GM12873 (cell line): ENCODE results near the gene OPN3.

Experiments used
- TF ChIP-seq, protein P1 (sequence below): IDR thresholded peaks from 2 replicates; pipeline ENCODE4 v1.5.1; 2012; ENCODE audit warnings: low read depth, mild to moderate bottlenecking, moderate library complexity, low read length, control low read depth; ENCODE audit not compliant: insufficient read depth; ENCODE audit errors: missing control alignments

The OPN3 gene

DNA sequence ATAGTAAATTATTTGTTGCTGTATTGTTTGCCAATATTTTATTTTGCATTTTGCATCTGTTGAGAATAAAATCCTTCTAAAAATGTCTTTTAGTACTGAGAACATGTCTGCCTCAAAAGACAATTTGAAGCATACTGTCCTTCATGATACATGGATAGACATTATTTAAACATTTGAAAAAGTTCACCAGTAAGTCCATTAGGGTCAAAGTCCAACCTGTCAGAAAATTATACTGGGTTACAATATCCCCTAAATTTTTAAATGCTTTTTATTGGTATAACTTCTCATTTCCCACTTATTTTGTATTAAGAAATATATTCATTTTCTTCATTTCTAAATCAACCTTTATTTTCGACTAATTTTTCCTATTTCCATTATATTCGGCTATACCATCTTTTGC, 9.3 kb downstream of the OPN3 start:
- TF ChIP-seq, protein P1, sequence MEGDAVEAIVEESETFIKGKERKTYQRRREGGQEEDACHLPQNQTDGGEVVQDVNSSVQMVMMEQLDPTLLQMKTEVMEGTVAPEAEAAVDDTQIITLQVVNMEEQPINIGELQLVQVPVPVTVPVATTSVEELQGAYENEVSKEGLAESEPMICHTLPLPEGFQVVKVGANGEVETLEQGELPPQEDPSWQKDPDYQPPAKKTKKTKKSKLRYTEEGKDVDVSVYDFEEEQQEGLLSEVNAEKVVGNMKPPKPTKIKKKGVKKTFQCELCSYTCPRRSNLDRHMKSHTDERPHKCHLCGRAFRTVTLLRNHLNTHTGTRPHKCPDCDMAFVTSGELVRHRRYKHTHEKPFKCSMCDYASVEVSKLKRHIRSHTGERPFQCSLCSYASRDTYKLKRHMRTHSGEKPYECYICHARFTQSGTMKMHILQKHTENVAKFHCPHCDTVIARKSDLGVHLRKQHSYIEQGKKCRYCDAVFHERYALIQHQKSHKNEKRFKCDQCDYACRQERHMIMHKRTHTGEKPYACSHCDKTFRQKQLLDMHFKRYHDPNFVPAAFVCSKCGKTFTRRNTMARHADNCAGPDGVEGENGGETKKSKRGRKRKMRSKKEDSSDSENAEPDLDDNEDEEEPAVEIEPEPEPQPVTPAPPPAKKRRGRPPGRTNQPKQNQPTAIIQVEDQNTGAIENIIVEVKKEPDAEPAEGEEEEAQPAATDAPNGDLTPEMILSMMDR, result no peak

DNA sequence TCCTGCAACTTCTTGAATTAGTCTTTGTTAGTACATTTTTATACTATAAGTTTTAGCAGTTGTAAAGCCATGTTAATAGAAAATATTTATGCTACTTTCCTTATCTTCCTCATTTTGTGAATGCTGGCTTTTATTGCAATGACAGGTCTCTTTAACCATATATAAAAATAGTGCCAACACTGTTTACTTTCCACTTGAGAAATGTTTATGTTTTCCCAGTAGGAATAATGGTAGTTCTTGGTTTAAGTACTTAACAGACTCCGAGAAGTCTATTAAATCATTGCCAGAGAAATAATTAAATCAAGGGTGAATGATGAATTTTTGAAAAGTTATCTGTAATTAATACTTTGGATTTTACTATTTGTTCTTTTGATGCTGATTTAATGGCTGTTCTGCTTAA, 9.7 kb downstream of the OPN3 start:
- TF ChIP-seq, protein P1, result no peak

DNA sequence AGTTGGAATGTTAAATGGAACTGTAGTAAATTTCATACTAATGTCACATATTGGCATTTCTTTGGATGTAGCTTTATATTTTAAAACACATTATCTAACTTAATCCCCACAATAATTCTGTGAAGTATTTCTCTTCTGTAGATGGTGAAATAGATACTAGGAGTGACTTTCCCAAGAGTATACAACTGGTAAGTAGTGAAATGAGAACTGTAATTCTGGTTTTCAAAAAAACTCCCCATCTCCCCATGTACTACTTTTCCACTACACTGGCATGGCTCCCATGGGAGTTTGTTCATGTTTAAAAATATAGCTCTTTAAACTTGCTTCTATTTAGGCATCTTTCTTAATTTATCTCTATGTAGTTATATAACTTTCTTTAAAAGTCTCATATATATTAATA, 10.2 kb downstream of the OPN3 start:
- TF ChIP-seq, protein P1, result no peak

DNA sequence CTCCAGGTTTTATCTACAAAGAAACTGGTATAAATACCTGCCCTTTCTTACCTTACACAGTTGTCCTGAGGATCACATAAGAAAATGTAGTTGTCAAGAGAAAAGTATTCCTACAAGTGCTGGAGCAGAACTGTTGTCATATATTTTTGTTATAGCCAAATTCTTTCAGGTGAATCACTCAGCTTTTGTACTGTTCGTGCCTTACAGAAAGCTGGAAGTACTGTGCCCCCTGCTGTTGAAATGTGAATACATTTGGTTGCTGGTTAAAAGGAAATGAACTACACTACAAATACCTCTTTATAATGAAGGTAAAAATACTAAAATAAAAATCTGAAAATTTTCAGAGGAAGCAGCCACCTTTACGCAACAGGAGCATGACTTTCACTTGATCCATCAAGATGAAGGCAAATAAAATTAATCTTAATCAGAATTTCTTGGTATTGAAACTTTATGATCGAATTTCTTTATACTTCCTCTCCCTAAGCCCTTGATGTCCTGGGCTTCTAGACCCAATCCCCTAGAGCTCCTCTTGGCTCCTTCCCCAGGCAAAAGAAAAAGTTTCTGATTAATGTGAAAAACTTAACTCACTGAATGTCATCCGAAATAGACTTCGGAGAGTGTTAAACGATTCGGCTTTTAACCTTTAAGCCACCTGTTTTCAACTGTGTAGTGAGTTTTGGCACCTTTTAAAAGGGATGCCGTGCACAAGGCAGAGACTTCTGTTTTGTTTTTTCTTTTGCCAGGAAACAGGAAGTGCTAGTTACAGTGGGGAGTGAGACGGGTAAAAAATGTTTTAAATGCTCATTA, 12.5 kb downstream of the OPN3 start:
- TF ChIP-seq, protein P1, result peak; percentile 65

DNA sequence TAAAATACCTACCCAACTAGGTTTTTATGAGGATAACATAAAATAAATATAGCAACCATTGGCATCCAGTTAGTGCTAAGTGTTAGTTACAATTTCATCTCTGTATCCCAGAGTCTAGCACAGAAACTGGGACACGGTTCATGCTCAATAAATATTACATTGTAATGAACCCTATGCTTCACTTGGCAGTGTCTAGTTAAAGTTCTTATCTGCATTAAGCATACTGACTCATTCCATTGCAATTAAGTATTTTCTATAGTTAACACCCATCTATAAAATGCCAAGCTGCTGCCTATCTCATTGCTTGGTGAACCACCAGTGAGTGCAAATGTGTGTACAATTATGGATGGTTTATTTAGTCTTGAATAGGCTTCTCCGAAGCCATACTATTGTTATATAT, 15.2 kb downstream of the OPN3 start:
- TF ChIP-seq, protein P1, result no peak

DNA sequence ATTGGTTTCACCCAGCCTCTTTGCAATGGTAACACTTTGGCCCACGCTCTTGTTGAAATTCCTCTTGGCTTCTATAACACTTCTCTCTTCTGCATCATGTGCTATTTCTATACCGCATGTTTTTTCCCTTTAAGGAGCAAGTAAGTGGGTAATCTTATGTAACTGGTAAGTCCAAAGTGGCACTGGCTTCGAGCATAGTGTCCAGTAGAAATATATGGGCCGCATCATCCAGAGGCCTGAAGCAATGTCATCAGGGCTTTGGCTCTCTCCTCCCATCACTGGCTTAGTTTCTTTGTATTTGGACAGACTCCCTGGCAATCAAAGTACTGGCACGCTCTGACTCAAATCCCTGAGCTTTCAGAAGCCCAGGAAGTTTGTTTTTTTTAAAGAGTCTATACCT, 17.5 kb downstream of the OPN3 start:
- TF ChIP-seq, protein P1, result no peak

DNA sequence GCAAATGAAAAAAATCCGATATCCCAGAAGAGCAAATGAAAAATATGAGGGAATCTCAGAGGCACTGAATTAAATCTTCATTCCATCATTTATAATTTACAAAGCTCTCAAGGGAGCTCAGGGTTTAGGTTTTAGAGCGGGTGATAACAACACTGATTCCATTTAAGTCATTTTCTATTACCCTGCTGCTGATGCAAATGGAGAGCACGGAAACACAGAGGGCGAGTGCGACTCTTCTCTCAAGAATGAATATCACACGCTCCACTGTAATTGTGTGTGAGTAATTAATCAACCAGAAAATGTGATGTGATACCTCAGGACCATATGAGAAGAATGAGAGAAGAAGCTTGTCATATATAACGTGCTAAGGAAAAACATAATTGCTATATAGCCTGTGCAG, 22.7 kb downstream of the OPN3 start:
- TF ChIP-seq, protein P1, result no peak
